Naive thymus-derived CD4-positive, alpha-beta T cell (primary cell): ENCODE measurements around the gene PQBP1. TPM values are rescaled to one million over a fixed set of nuclear protein-coding genes. Genes with fewer than 3 reads are reported as not detected.

Experiments
- ATAC-seq: fragments of 150-1000 bp; cut with Tn5 transposase; 2 replicates; pipeline ENCODE4 v1.10.0; 2021; ENCODE audit warnings: mild to moderate bottlenecking, moderate library complexity
- CTCF ChIA-PET: fragments of 350-600 bp; sonication (Branson Sonifier 250); formaldehyde crosslinking; loops from one replicate; lab custom pipeline; 2021; ENCODE audit warnings: antibody characterized with exemption; lab: Charles Lee
- POLR2A ChIA-PET: fragments of 350-600 bp; sonication (Branson Sonifier 250); formaldehyde crosslinking; loops from one replicate; lab custom pipeline; 2021; ENCODE audit warnings: antibody characterized with exemption, inconsistent platforms; lab: Charles Lee
- DNase-seq, 9 donors: peaks; one replicate each; pipeline versions ENCODE4 v3.0.0 to v3.0.0-alpha.2; 2020 to 2022; ENCODE audit warnings: mixed read lengths in 1 of 9
- H3K27ac ChIP-seq: one replicate; pipeline ENCODE4 v1.7.0; 2013; ENCODE audit warnings: mild to moderate bottlenecking, low read depth, low read length, moderate library complexity
- H3K27me3 ChIP-seq, 2 donors: one replicate each; pipeline ENCODE4 v1.7.0; 2013; ENCODE audit warnings: low read length in 2 of 2, mild to moderate bottlenecking in 2 of 2, moderate library complexity in 2 of 2; ENCODE audit not compliant: control insufficient read depth in 2 of 2, insufficient read depth in 2 of 2
- H3K36me3 ChIP-seq, 3 experiments: 1 replicate in 2 of 3; 2 replicates in 1 of 3; pipeline ENCODE4 v1.7.0; 2013; ENCODE audit warnings: low read length in 3 of 3, mild to moderate bottlenecking in 3 of 3, moderate library complexity in 1 of 3; ENCODE audit not compliant: insufficient read depth in 3 of 3, control insufficient read depth in 2 of 3
- H3K4me1 ChIP-seq, 2 donors: one replicate each; pipeline ENCODE4 v1.7.0; 2013; ENCODE audit warnings: low read length in 2 of 2, mild to moderate bottlenecking in 2 of 2, moderate library complexity in 1 of 2; ENCODE audit not compliant: control insufficient read depth in 2 of 2, insufficient read depth in 2 of 2
- H3K4me3 ChIP-seq: 2 replicates; pipeline ENCODE4 v1.7.0; 2013; ENCODE audit warnings: mild to moderate bottlenecking, low read length
- H3K9me3 ChIP-seq, 3 experiments: 1 replicate in 2 of 3; 2 replicates in 1 of 3; pipeline ENCODE4 v1.7.0; 2013; ENCODE audit warnings: low read length in 3 of 3; ENCODE audit not compliant: control insufficient read depth in 2 of 3
- H3K27ac Mint-ChIP-seq, 9 donors: one replicate each; pipeline ENCODE4 v1.8.0; 2020 to 2022; ENCODE audit warnings: mixed read lengths in 9 of 9, mild to moderate bottlenecking in 8 of 9, moderate library complexity in 5 of 9, inconsistent platforms in 2 of 9
- H3K27me3 Mint-ChIP-seq, 5 donors: one replicate each; pipeline ENCODE4 v1.8.0; 2021 to 2022; ENCODE audit warnings: mixed read lengths in 5 of 5, mild to moderate bottlenecking in 1 of 5
- H3K36me3 Mint-ChIP-seq, 5 donors: one replicate each; pipeline ENCODE4 v1.8.0; 2020 to 2022; ENCODE audit warnings: mixed read lengths in 5 of 5, mild to moderate bottlenecking in 3 of 5, inconsistent platforms in 1 of 5
- H3K4me1 Mint-ChIP-seq, 7 donors: one replicate each; pipeline ENCODE4 v1.8.0; 2020 to 2022; ENCODE audit warnings: mixed read lengths in 7 of 7, mild to moderate bottlenecking in 3 of 7, inconsistent platforms in 1 of 7
- H3K4me3 Mint-ChIP-seq, 10 donors: one replicate each; pipeline ENCODE4 v1.8.0; 2020 to 2022; ENCODE audit warnings: mild to moderate bottlenecking in 10 of 10, mixed read lengths in 10 of 10, moderate library complexity in 6 of 10, inconsistent platforms in 2 of 10
- H3K9me3 Mint-ChIP-seq, 11 donors: one replicate each; pipeline ENCODE4 v1.8.0; 2020 to 2022; ENCODE audit warnings: mixed read lengths in 11 of 11, mild to moderate bottlenecking in 4 of 11, inconsistent platforms in 1 of 11, moderate library complexity in 1 of 11
- intact Hi-C, 2 donors: fragments of 100-400 bp; cut with micrococcal nuclease; formaldehyde crosslinking; loops; one replicate each; pipeline ENCODE4 v1.15.1; 2023
- polyA plus RNA-seq, 2 donors: library from polyadenylated mRNA; unstranded; fragments of 300-500 nt; fragmentation: Illumina TruSeq; gene quantifications; one replicate each; pipeline ENCODE4 v1.2.3, GENCODE V29; 2021
- total RNA-seq, 6 experiments: library from RNA in 5 of 6; stranded (reverse) in 5 of 6; gene quantifications; 1 replicate in 5 of 6; 2 replicates in 1 of 6; pipeline ENCODE4 v1.2.3 and lab custom pipeline; 2021 to 2026

The PQBP1 gene
- total and polyA plus RNA-seq, 7 experiments from 2014 or later: 64.1 to 125 (median 80.3) TPM

DNA sequence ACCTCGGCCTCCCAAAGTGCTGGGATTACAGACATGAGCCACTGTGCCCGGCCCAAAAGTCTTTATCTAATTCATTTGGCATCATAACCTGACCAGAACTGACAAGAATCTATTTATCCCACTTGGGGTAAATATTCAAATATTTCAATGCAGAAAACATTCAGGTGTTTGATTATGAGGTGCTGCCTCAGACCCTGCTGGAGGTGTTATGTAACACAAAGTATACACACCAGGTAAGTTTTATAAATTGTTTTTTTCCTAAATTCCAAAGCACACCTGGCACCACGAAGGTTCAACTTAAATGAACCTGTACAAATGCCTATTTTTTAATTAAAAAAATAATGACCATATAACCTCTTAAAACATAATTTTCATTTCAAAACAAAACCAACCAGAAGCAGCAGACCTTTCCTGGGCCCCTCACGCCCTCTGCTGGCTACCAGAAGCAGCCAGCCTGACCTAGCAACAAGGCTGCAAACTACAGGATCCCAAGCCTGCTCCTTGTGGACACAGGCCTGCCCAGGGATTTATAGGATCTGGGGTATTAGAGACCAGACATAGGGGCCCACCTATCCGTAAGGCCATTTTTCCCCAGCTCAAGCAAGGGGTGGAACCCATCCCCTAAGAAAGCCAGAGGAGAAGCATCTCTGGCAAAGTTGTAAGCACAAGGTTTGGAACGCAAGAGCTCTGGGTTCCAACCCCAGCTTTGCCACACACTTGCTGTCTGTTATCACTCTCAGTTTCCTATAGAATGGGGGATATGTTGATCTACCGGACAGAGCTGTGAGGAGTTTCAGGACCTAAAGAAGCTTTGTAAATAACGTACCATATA, 48.0 kb downstream of the PQBP1 start:
- DNase-seq (peak; percentile 30 to 69 (median 46)), ATAC-seq (peak; percentile 74)
- Mint-ChIP-seq H3K27ac (peak overlapping the region; percentile 44 to 88 (median 71)), H3K27me3 (no peaks in the 10 kb centered on the region), H3K36me3 (peaks cover 0 to 19% (median 5%) of the 10 kb centered on the region in 5 donors), H3K9me3 (peaks cover 0 to 1% (median 0%) of the 10 kb centered on the region in 11 donors), H3K4me1 (peaks cover 20 to 59% (median 48%) of the 10 kb centered on the region in 7 donors), H3K4me3 (peak overlapping the region; percentile 25 to 61 (median 50))
- peak overlapping the region; percentile 22 for H3K27ac ChIP-seq
- peaks cover 23 to 25% of the 10 kb centered on the region in 2 donors for H3K4me1 ChIP-seq
- H3K36me3 ChIP-seq: no peaks in the 10 kb centered on the region
- no peak overlapping the region for H3K4me3 ChIP-seq
- no peaks in the 10 kb centered on the region for H3K27me3 ChIP-seq
- ChIA-PET POLR2A (interaction anchor here (0.9 to 12.3 kb wide), 5 partner anchors 8 to 298 kb away, joined by 4 to 432 read pairs (median 7); partner anchors contain the start of genes PIM2 and SLC35A2), CTCF (interaction anchor here (0.7 to 1.4 kb wide), 9 partner anchors 8 to 297 kb away, joined by 3 to 8 read pairs (median 4); no protein-coding TSS in a partner anchor)
- intact Hi-C loops: loop anchor here (1.0 kb wide), 5 partner anchors 8 to 297 kb away; no protein-coding TSS in a partner anchor
- no peaks in the 10 kb centered on the region for H3K9me3 ChIP-seq

DNA sequence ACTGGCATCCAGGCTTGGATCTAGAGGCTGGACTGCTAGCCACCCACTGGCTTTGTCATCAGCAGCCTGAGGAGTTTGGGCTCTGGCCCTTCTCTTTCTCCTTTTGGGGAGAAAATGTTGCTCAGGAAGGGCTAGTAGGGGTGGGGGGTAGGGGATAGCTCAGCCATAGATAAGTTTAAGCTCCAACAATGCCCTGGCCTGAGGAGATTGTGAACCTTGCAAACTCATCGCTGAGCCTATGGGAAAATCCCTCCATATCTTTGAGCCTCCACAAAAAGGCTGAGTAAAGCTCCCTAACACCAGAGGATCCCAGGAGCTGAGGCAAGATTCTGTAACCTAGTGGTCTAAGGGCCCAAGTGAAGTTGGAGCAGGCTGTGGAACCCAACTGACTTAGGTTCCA, 50.9 kb downstream of the PQBP1 start:
- Histone ChIP-seq H3K36me3 (no peaks in the 10 kb centered on the region), H3K9me3 (no peaks in the 10 kb centered on the region), H3K27ac (no peak overlapping the region), H3K27me3 (no peaks in the 10 kb centered on the region), H3K4me1 (peaks cover 14 to 15% of the 10 kb centered on the region in 2 donors), H3K4me3 (no peak overlapping the region)
- POLR2A ChIA-PET: interaction anchor here (0.7 to 1.0 kb wide), 2 partner anchors 10 to 11 kb away, joined by 3 to 5 read pairs; no protein-coding TSS in a partner anchor
- intact Hi-C loops: no loop called here
- peaks cover 0 to 1% (median 0%) of the 10 kb centered on the region in 11 donors for H3K9me3 Mint-ChIP-seq
- no peaks in the 10 kb centered on the region for H3K27me3 Mint-ChIP-seq
- H3K4me1 Mint-ChIP-seq: peaks cover 6 to 55% (median 42%) of the 10 kb centered on the region in 7 donors
- DNase-seq (no peak), ATAC-seq (no peak)
- H3K27ac Mint-ChIP-seq: peak overlapping the region in 1 of 9 donors; percentile 39
- H3K36me3 Mint-ChIP-seq: peaks cover 0 to 5% (median 4%) of the 10 kb centered on the region in 5 donors
- H3K4me3 Mint-ChIP-seq: no peak overlapping the region
- CTCF ChIA-PET: interaction anchor here (0.7 to 2.3 kb wide), 4 partner anchors 11 to 300 kb away, joined by 3 to 10 read pairs (median 3); no protein-coding TSS in a partner anchor

Other genes starting within 250 kb of the PQBP1 start
- 100 to 1,000 TPM in 4 of 5 experiments, 10 to 100 TPM in 1; 92.2 to 164 (median 105) TPM for gene WAS, start 214.1 kb upstream of the PQBP1 start, total RNA-seq
- 10 to 100 TPM; 18.6 to 28.8 TPM for gene WAS, start 214.1 kb upstream of the PQBP1 start, polyA plus RNA-seq
- 10 to 100 TPM in 1 of 5 experiments, 1 to 10 TPM in 4; 4.6 to 23.3 (median 8.6) TPM for gene SUV39H1, start 201.2 kb upstream of the PQBP1 start, total RNA-seq
- gene SUV39H1, start 201.2 kb upstream of the PQBP1 start, polyA plus RNA-seq: 10 to 100 TPM; 10.1 to 13.6 TPM
- not detected for gene GLOD5, start 136.2 kb upstream of the PQBP1 start, total RNA-seq
- not detected for gene GLOD5, start 136.2 kb upstream of the PQBP1 start, polyA plus RNA-seq
- 1 to 10 TPM in 1 of 5 experiments, under 1 TPM in 1, not detected in 3; 0.45 to 1.2 TPM for gene GATA1, start 111.3 kb upstream of the PQBP1 start, total RNA-seq
- gene GATA1, start 111.3 kb upstream of the PQBP1 start, polyA plus RNA-seq: not detected
- 100 to 1,000 TPM in 2 of 5 experiments, 10 to 100 TPM in 3; 84.3 to 135 (median 96.1) TPM for gene HDAC6, start 95.9 kb upstream of the PQBP1 start, total RNA-seq
- gene HDAC6, start 95.9 kb upstream of the PQBP1 start, polyA plus RNA-seq: 10 to 100 TPM; 13.3 to 20.1 TPM
- gene ERAS, start 71.4 kb upstream of the PQBP1 start, total RNA-seq: not detected
- gene ERAS, start 71.4 kb upstream of the PQBP1 start, polyA plus RNA-seq: not detected
- 10 to 100 TPM in 1 of 5 experiments, 1 to 10 TPM in 3, under 1 TPM in 1; 0.36 to 14.0 (median 3.5) TPM for gene PCSK1N, start 62.3 kb upstream of the PQBP1 start, total RNA-seq
- 1 to 10 TPM; 6.0 to 7.9 TPM for gene PCSK1N, start 62.3 kb upstream of the PQBP1 start, polyA plus RNA-seq
- gene TIMM17B, start 162 bp upstream of the PQBP1 start, total RNA-seq: 10 to 100 TPM; 41.1 to 46.6 (median 44.2) TPM
- gene TIMM17B, start 162 bp upstream of the PQBP1 start, polyA plus RNA-seq: 10 to 100 TPM; 55.8 to 57.0 TPM
- 10 to 100 TPM; 13.9 to 36.7 (median 18.5) TPM for gene SLC35A2, start 13.7 kb downstream of the PQBP1 start, total RNA-seq
- gene SLC35A2, start 13.7 kb downstream of the PQBP1 start, polyA plus RNA-seq: 1 to 10 TPM; 6.7 to 8.1 TPM
- 100 to 1,000 TPM; 144 to 321 (median 276) TPM for gene PIM2, start 21.1 kb downstream of the PQBP1 start, total RNA-seq
- 100 to 1,000 TPM; 401 to 463 TPM for gene PIM2, start 21.1 kb downstream of the PQBP1 start, polyA plus RNA-seq
- 10 to 100 TPM; 62.5 to 95.5 (median 90.4) TPM for gene OTUD5, start 59.7 kb downstream of the PQBP1 start, total RNA-seq
- 10 to 100 TPM; 17.2 to 33.8 TPM for gene OTUD5, start 59.7 kb downstream of the PQBP1 start, polyA plus RNA-seq
- 1 to 10 TPM; 1.4 to 5.8 (median 2.3) TPM for gene KCND1, start 73.9 kb downstream of the PQBP1 start, total RNA-seq
- under 1 TPM in 1 of 2 donors, not detected in 1; 0.07 TPM for gene KCND1, start 73.9 kb downstream of the PQBP1 start, polyA plus RNA-seq
- gene GRIPAP1, start 104.3 kb downstream of the PQBP1 start, total RNA-seq: 100 to 1,000 TPM; 103 to 108 (median 105) TPM
- 10 to 100 TPM; 13.6 to 24.9 TPM for gene GRIPAP1, start 104.3 kb downstream of the PQBP1 start, polyA plus RNA-seq
- 10 to 100 TPM; 26.2 to 54.2 (median 30.5) TPM for gene TFE3, start 145.4 kb downstream of the PQBP1 start, total RNA-seq
- gene TFE3, start 145.4 kb downstream of the PQBP1 start, polyA plus RNA-seq: 1 to 10 TPM; 2.2 to 4.3 TPM
- gene CCDC120, start 161.1 kb downstream of the PQBP1 start, total RNA-seq: 10 to 100 TPM in 4 of 5 experiments, 1 to 10 TPM in 1; 7.6 to 15.1 (median 11.3) TPM
- 1 to 10 TPM; 1.3 to 1.6 TPM for gene CCDC120, start 161.1 kb downstream of the PQBP1 start, polyA plus RNA-seq
- 10 to 100 TPM; 15.9 to 28.3 (median 20.4) TPM for gene PRAF2, start 176.1 kb downstream of the PQBP1 start, total RNA-seq
- gene PRAF2, start 176.1 kb downstream of the PQBP1 start, polyA plus RNA-seq: 10 to 100 TPM; 46.1 to 56.4 TPM
- 100 to 1,000 TPM in 2 of 5 experiments, 10 to 100 TPM in 3; 51.4 to 115 (median 80.0) TPM for gene WDR45, start 182.0 kb downstream of the PQBP1 start, total RNA-seq
- 10 to 100 TPM; 38.3 to 54.2 TPM for gene WDR45, start 182.0 kb downstream of the PQBP1 start, polyA plus RNA-seq
- gene GPKOW, start 225.8 kb downstream of the PQBP1 start, total RNA-seq: 10 to 100 TPM; 11.3 to 30.9 (median 18.9) TPM
- 10 to 100 TPM; 30.7 to 42.4 TPM for gene GPKOW, start 225.8 kb downstream of the PQBP1 start, polyA plus RNA-seq